SK-N-SH (cell line): ENCODE data around the gene CDS1.

Experiments used
- CHD2 ChIP-seq: fragments of 150-350 bp; IDR thresholded peaks from 2 replicates; pipeline ENCODE4 v1.6.1; 2018; ENCODE audit warnings: low read length; ENCODE audit not compliant: partially characterized antibody
- CTCF ChIP-seq: fragments of 200-600 bp; sonication (generic); IDR thresholded peaks from 2 replicates; pipeline ENCODE4 v1.6.1; 2017; ENCODE audit warnings: antibody characterized with exemption, mild to moderate bottlenecking, moderate library complexity
- EZH2phosphoT487 ChIP-seq: fragments of 200-600 bp; sonication (generic); IDR thresholded peaks from 2 replicates; pipeline ENCODE4 v1.6.1; 2017; ENCODE audit warnings: low read depth, mixed run types, mild to moderate bottlenecking, antibody characterized with exemption, moderate library complexity, borderline replicate concordance
- TCF12 ChIP-seq: IDR thresholded peaks from 2 replicates; pipeline ENCODE4 v1.4.0; 2012
- TEAD4 ChIP-seq: IDR thresholded peaks from 2 replicates; pipeline ENCODE4 v1.4.0; 2012; ENCODE audit warnings: mild to moderate bottlenecking, borderline replicate concordance; ENCODE audit not compliant: insufficient read depth

GRCh38 chr4:84691170-84691691 lies 108.3 kb downstream of the CDS1 start:
- TF ChIP-seq CHD2 (no peak), CTCF (no peak), EZH2phosphoT487 (no peak), TCF12 (peak; percentile 83), TEAD4 (peak; percentile 77; the same call in 1 of the 2 replicates)
